ENCODE results near the gene PCCA. TPM values are rescaled to one million over a fixed set of nuclear protein-coding genes. Genes with fewer than 3 reads are reported as not detected.

Gene PCCA
- total and polyA plus RNA-seq, 2 experiments from 2014 or later, result 41.9 to 46.6 TPM

GRCh38 chr13:100040196-100040595 is 48.7 kb upstream of the PCCA start:
- Histone ChIP-seq H3K36me3 (ENCODE audit: insufficient read depth) (no peaks in the 10 kb centered on the region), H3K9me2 (ENCODE audit: insufficient read depth) (no peaks in the 10 kb centered on the region), H3K27me3 (ENCODE audit: insufficient read depth) (no peaks in the 10 kb centered on the region), H3F3A (replicated peaks; ENCODE audit: low read depth) (no peaks in the 10 kb centered on the region), H4K20me1 (replicated peaks; ENCODE audit: insufficient read depth) (no peaks in the 10 kb centered on the region), H3K4me3 (no peak overlapping the region), H2AFZ (no peak overlapping the region), H3K4me1 (ENCODE audit: insufficient read depth) (peaks cover 4% of the 10 kb centered on the region; the same call in 1 of the 2 replicates), H3K79me2 (replicated peaks; ENCODE audit: insufficient read depth) (no peaks in the 10 kb centered on the region), H3K4me2 (no peak overlapping the region), H3K27ac (ENCODE audit: low read depth) (no peak overlapping the region)
- Mint-ChIP-seq H3K4me3 (no peak overlapping the region), H3K27ac (no peak overlapping the region), H3K27me3 (ENCODE audit: insufficient read depth, low read depth, poor library complexity) (no peaks in the 10 kb centered on the region), H3K36me3 (ENCODE audit: low read depth) (no peaks in the 10 kb centered on the region), H3K9me3 (no peaks in the 10 kb centered on the region), H3K4me1 (peaks cover 11% of the 10 kb centered on the region)
- ATAC-seq (no peak), DNase-seq (ENCODE audit: low spot score) (no peak)
- TF ChIP-seq ZNF331 (CRISPR knock-in tag; IDR thresholded peaks at IDR 0.05; ENCODE audit: low read depth) (no peak), JUNB (IDR thresholded peaks at IDR 0.05; ENCODE audit: unreplicated experiment) (no peak), ZNF462 (CRISPR knock-in tag; IDR thresholded peaks at IDR 0.05) (no peak), CREB1 (CRISPR knock-in tag; IDR thresholded peaks at IDR 0.05; ENCODE audit: low read depth) (no peak), EZH2phosphoT487 (IDR thresholded peaks at IDR 0.05; ENCODE audit: unreplicated experiment) (no peak), ZNF114 (CRISPR knock-in tag; IDR thresholded peaks at IDR 0.05) (no peak), NANOG (IDR thresholded peaks at IDR 0.05; ENCODE audit: borderline replicate concordance) (no peak), STAT1 (IDR thresholded peaks at IDR 0.05; ENCODE audit: unreplicated experiment) (no peak), POLR2AphosphoS5 (IDR thresholded peaks at IDR 0.05; ENCODE audit: low read depth) (no peak), EZH2 (IDR thresholded peaks at IDR 0.05; ENCODE audit: low read depth, unreplicated experiment) (no peak)
- TF ChIP-seq, protein P1, sequence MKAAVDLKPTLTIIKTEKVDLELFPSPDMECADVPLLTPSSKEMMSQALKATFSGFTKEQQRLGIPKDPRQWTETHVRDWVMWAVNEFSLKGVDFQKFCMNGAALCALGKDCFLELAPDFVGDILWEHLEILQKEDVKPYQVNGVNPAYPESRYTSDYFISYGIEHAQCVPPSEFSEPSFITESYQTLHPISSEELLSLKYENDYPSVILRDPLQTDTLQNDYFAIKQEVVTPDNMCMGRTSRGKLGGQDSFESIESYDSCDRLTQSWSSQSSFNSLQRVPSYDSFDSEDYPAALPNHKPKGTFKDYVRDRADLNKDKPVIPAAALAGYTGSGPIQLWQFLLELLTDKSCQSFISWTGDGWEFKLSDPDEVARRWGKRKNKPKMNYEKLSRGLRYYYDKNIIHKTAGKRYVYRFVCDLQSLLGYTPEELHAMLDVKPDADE (IDR thresholded peaks at IDR 0.05), result no peak
- TF ChIP-seq, protein P2, sequence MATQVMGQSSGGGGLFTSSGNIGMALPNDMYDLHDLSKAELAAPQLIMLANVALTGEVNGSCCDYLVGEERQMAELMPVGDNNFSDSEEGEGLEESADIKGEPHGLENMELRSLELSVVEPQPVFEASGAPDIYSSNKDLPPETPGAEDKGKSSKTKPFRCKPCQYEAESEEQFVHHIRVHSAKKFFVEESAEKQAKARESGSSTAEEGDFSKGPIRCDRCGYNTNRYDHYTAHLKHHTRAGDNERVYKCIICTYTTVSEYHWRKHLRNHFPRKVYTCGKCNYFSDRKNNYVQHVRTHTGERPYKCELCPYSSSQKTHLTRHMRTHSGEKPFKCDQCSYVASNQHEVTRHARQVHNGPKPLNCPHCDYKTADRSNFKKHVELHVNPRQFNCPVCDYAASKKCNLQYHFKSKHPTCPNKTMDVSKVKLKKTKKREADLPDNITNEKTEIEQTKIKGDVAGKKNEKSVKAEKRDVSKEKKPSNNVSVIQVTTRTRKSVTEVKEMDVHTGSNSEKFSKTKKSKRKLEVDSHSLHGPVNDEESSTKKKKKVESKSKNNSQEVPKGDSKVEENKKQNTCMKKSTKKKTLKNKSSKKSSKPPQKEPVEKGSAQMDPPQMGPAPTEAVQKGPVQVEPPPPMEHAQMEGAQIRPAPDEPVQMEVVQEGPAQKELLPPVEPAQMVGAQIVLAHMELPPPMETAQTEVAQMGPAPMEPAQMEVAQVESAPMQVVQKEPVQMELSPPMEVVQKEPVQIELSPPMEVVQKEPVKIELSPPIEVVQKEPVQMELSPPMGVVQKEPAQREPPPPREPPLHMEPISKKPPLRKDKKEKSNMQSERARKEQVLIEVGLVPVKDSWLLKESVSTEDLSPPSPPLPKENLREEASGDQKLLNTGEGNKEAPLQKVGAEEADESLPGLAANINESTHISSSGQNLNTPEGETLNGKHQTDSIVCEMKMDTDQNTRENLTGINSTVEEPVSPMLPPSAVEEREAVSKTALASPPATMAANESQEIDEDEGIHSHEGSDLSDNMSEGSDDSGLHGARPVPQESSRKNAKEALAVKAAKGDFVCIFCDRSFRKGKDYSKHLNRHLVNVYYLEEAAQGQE (IDR thresholded peaks at IDR 0.05; ENCODE audit: unreplicated experiment), result no peak
- TF ChIP-seq, protein P3, sequence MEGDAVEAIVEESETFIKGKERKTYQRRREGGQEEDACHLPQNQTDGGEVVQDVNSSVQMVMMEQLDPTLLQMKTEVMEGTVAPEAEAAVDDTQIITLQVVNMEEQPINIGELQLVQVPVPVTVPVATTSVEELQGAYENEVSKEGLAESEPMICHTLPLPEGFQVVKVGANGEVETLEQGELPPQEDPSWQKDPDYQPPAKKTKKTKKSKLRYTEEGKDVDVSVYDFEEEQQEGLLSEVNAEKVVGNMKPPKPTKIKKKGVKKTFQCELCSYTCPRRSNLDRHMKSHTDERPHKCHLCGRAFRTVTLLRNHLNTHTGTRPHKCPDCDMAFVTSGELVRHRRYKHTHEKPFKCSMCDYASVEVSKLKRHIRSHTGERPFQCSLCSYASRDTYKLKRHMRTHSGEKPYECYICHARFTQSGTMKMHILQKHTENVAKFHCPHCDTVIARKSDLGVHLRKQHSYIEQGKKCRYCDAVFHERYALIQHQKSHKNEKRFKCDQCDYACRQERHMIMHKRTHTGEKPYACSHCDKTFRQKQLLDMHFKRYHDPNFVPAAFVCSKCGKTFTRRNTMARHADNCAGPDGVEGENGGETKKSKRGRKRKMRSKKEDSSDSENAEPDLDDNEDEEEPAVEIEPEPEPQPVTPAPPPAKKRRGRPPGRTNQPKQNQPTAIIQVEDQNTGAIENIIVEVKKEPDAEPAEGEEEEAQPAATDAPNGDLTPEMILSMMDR (conservative IDR thresholded peaks at IDR 0.05; ENCODE audit: low read depth in 2 of 2), result no peak

Data from GM23338 (cell line).